Measurements from ENCODE around the gene ZCCHC2. TPM values are rescaled to one million over a fixed set of nuclear protein-coding genes. Genes with fewer than 3 reads are reported as not detected.

Gene ZCCHC2
- total and polyA plus RNA-seq, 2 of the 8 experiments (the other 6 are each of a cell fraction or from before 2014, with no cell fraction given) = 13.5 to 18.6 TPM

GRCh38 chr18:62616331-62616805 lies 93.5 kb downstream of the ZCCHC2 start:
- Histone ChIP-seq H2BK20ac (ENCODE audit: low read length) (no peak overlapping the region), H2AFZ (ENCODE audit: low read length) (no peak overlapping the region; the same call in 1 of the 2 replicates), H3K79me2 (ENCODE audit: control insufficient read depth in 1 of 2, insufficient read depth in 2 of 2, low read length in 2 of 2) (no peaks in the 10 kb centered on the region), H2BK120ac (replicated peaks; ENCODE audit: low read depth, low read length) (no peak overlapping the region), H3K4me1 (replicated peaks in 1 of 4; ENCODE audit: control insufficient read depth in 3 of 4, insufficient read depth in 4 of 4, low read length in 3 of 4) (peaks cover 0 to 9% (median 7%) of the 10 kb centered on the region in 4 experiments; a peak in 6 of 7 replicates), H3K36me3 (ENCODE audit: control insufficient read depth in 2 of 4, insufficient read depth in 4 of 4, low read length in 3 of 4) (no peaks in the 10 kb centered on the region), H3K27me3 (replicated peaks in 1 of 4; ENCODE audit: control insufficient read depth in 3 of 4, extremely low read depth in 1 of 4, insufficient read depth in 3 of 4, low read length in 3 of 4) (peaks cover 0 to 3% (median 0%) of the 10 kb centered on the region in 4 experiments; a peak in 1 of 7 replicates), H4K20me1 (replicated peaks in 1 of 2; ENCODE audit: control insufficient read depth in 1 of 2, insufficient read depth in 2 of 2, low read length in 2 of 2) (no peaks in the 10 kb centered on the region), H3K4me2 (ENCODE audit: insufficient read depth in 1 of 2, low read depth in 2 of 2, low read length in 2 of 2) (no peak overlapping the region), H3K4me3 (ENCODE audit: extremely low read depth in 1 of 4, insufficient read depth in 2 of 4, low read depth in 3 of 4, low read length in 4 of 4) (no peak overlapping the region), H2BK12ac (ENCODE audit: low read depth, low read length) (no peak overlapping the region), H3K9ac (replicated peaks in 1 of 4; ENCODE audit: extremely low read depth in 1 of 4, low read depth in 3 of 4, low read length in 3 of 4) (no peak overlapping the region), H4K91ac (replicated peaks; ENCODE audit: insufficient read length, low read length) (no peak overlapping the region), H2BK5ac (ENCODE audit: low read depth, low read length) (no peak overlapping the region), H3K23ac (ENCODE audit: insufficient read length) (no peak overlapping the region), H3K27ac (ENCODE audit: low read depth, low read length) (no peak overlapping the region), H3K56ac (replicated peaks; ENCODE audit: insufficient read length, low read depth, low read length) (no peak overlapping the region), H3K14ac (ENCODE audit: insufficient read length) (no peak overlapping the region), H3K4ac (replicated peaks; ENCODE audit: insufficient read length, low read depth, low read length) (no peak overlapping the region), H3K79me1 (ENCODE audit: low read depth, low read length) (no peaks in the 10 kb centered on the region), H2AK5ac (ENCODE audit: low read depth, low read length) (no peak overlapping the region), H4K5ac (ENCODE audit: insufficient read length, low read depth, low read length) (no peak overlapping the region), H3K23me2 (ENCODE audit: low read depth, low read length) (peaks cover 2% of the 10 kb centered on the region), H3K18ac (ENCODE audit: extremely low read depth, low read length) (no peak overlapping the region), H2BK15ac (ENCODE audit: low read length) (no peak overlapping the region), H4K8ac (ENCODE audit: extremely low read depth, insufficient read depth, low read length) (no peak overlapping the region), H3K9me3 (ENCODE audit: insufficient read depth in 2 of 2, low read depth in 1 of 2, low read length in 1 of 2) (no peaks in the 10 kb centered on the region)
- no peak for FAIRE-seq
- DNase-seq (ENCODE audit: low read depth in 1 of 2, low spot score in 2 of 2) = no peak
- CTCF ChIA-PET (ENCODE audit: partially characterized antibody) = interaction anchor here (1.5 to 2.5 kb wide), 3 partner anchors 29 to 374 kb away, joined by 4 to 9 read pairs (median 7); no protein-coding TSS in a partner anchor
- POLR2A ChIA-PET (ENCODE audit: partially characterized antibody) = no interaction called here
- WGBS, 2 experiments (ENCODE audit: extremely low coverage in 1 of 2, insufficient coverage in 1 of 2, insufficient read length in 1 of 2, insufficient replicate concordance in 2 of 2, low coverage in 1 of 2, low lambda C conversion rate in 2 of 2, missing lambda C conversion rate in 1 of 2) = 93% methylated on average over 18 of the region's 18 CpGs; no CpG with 5 or more reads in 1 of the 2 experiments
- no peak for TF ChIP-seq TBP (IDR thresholded peaks at IDR 0.05; ENCODE audit: low read depth, low read length)
- no peak for TF ChIP-seq HDAC2 (IDR thresholded peaks at IDR 0.05; ENCODE audit: borderline replicate concordance in 1 of 2, low read depth in 2 of 2, low read length in 2 of 2)
- TF ChIP-seq CEBPB (IDR thresholded peaks at IDR 0.05; ENCODE audit: low read depth, low read length) = no peak
- no peak for TF ChIP-seq CBX5 (IDR thresholded peaks at IDR 0.05; ENCODE audit: low read depth, low read length)
- TF ChIP-seq BRCA1 (IDR thresholded peaks at IDR 0.05; ENCODE audit: low read depth, low read length) = no peak
- no peak for TF ChIP-seq SIRT6 (IDR thresholded peaks at IDR 0.05; ENCODE audit: low read length)
